ENCODE data around the gene CHIA.

The CHIA gene

DNA sequence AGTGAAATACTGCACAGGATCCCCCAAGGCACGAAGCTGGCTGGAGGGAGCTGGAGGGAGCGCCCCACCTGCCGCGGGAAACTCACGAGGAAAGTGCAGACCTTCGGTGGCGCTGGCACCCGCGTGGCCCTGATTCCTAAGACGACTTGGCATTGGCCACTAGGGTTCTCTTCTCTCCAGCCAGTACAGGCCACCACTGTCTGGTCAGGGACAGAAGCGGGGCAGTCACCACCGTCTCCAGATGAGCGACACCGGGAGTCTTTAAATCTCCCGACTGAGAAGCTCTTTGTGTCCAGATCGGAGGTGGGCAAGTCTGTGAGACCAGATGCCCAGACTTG is 19.2 kb upstream of the CHIA start:
- TF ChIP-seq, protein P1, sequence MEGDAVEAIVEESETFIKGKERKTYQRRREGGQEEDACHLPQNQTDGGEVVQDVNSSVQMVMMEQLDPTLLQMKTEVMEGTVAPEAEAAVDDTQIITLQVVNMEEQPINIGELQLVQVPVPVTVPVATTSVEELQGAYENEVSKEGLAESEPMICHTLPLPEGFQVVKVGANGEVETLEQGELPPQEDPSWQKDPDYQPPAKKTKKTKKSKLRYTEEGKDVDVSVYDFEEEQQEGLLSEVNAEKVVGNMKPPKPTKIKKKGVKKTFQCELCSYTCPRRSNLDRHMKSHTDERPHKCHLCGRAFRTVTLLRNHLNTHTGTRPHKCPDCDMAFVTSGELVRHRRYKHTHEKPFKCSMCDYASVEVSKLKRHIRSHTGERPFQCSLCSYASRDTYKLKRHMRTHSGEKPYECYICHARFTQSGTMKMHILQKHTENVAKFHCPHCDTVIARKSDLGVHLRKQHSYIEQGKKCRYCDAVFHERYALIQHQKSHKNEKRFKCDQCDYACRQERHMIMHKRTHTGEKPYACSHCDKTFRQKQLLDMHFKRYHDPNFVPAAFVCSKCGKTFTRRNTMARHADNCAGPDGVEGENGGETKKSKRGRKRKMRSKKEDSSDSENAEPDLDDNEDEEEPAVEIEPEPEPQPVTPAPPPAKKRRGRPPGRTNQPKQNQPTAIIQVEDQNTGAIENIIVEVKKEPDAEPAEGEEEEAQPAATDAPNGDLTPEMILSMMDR (IDR thresholded peaks at IDR 0.05; ENCODE audit: low read depth, low read length, missing control alignments), result no peak
- DNase-seq (ENCODE audit: extremely low read depth, low read depth), result no peak
- H3K4me3 ChIP-seq (replicated peaks; ENCODE audit: low read depth, low read length), result no peak overlapping the region

DNA sequence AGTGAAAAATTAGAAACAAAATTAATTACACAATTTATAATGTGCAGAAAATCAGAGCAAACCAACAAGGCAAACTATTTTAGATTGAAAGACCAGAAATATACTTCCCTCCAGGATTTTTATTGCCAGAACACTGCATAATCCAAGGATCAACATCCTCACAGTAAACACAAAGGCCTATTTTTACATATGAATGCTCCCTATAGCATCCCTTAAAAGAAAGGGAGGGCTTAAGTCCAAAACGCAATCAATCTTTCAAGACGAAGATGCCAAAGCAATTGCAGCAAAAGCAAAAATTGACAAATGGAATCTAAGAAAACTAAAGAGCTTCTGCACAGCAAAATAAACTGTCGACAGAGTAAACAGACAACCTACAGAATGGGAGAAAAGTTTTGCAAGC is 18.6 kb upstream of the CHIA start:
- H3K4me3 ChIP-seq (replicated peaks; ENCODE audit: low read depth, low read length), result no peak overlapping the region
- TF ChIP-seq, protein P1 (IDR thresholded peaks at IDR 0.05; ENCODE audit: low read depth, low read length, missing control alignments), result no peak
- DNase-seq (ENCODE audit: extremely low read depth, low read depth), result no peak

DNA sequence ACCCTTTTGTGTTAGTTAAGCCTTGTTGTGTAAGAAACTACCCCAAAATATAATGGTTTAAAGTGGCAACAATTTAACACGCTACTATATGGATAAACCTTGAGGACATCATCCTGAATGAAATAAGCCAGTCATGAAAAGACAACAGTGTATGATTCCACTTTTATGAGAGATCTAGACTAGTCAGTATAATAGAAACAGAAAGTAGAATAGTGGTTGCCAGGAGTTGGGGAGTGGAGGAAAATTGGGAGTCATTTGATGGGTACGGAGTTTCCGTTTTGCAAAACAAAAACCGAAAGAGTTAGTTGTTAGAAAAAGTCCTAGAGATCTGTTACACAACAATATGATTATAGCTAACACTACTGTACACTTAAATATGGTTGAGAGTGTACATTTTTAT is 16.0 kb upstream of the CHIA start:
- no peak for DNase-seq (ENCODE audit: extremely low read depth, low read depth)

DNA sequence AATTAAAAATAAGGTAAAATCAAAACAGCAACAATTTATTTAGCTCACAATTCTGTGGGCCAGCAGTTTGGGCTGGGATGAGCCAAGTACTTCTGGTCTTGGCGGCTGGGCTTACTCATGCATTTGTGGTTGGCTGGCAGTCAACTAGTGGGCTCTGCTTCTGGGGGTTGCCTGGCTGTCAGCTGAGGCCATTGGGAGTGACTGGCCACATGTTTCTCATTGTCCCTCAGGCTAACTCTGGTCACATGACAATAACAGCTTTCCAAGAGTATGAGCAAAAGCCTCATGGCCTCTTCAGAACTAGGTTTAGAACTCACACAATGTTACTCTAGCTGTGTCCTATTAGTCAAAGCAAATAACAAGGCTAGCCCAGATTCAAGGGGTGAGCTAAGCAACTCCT is 15.6 kb upstream of the CHIA start:
- TF ChIP-seq, protein P1 (IDR thresholded peaks at IDR 0.05; ENCODE audit: low read depth, low read length, missing control alignments), result no peak
- DNase-seq (ENCODE audit: extremely low read depth, low read depth), result peak; percentile 67
- H3K4me3 ChIP-seq (replicated peaks; ENCODE audit: low read depth, low read length), result no peak overlapping the region

More for the DNA sequence above, 16.0 kb upstream of the CHIA start:
- TF ChIP-seq, protein P1 (IDR thresholded peaks at IDR 0.05; ENCODE audit: low read depth, low read length, missing control alignments), result no peak
- no peak overlapping the region for H3K4me3 ChIP-seq (replicated peaks; ENCODE audit: low read depth, low read length)

DNA sequence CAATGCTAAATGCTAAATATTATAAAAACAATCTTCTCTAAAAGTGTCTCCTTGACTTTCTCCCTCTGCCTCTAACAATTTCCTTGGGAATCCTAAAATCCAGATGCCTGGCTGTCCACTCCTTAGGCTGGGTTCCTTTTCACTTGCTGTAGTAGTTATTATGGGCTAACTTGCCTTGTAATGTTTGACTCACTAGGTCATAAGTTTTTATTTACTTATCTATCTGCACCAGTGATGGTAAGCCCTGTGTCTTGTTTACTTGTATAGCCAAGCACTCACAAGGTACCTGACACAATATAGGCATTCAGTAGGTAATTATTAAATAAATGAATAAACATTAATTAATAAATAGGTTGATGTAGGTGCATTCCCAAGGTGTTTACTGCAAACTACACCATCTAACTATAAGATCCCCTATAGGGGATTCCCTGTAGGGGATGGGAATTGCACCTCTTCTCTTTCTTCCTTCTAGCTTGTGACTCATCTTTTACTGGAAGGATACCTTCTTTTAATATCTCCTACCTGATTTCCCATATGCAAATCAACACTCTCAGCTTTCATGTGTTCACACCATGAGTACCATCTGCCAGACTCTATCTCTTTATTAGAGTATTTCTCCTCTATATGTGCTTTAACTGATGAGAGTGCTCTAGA is 14.7 kb upstream of the CHIA start:
- TF ChIP-seq, protein P1 (IDR thresholded peaks at IDR 0.05; ENCODE audit: low read depth, low read length, missing control alignments), result no peak
- H3K4me3 ChIP-seq (replicated peaks; ENCODE audit: low read depth, low read length), result no peak overlapping the region
- DNase-seq (ENCODE audit: extremely low read depth, low read depth), result no peak

DNA sequence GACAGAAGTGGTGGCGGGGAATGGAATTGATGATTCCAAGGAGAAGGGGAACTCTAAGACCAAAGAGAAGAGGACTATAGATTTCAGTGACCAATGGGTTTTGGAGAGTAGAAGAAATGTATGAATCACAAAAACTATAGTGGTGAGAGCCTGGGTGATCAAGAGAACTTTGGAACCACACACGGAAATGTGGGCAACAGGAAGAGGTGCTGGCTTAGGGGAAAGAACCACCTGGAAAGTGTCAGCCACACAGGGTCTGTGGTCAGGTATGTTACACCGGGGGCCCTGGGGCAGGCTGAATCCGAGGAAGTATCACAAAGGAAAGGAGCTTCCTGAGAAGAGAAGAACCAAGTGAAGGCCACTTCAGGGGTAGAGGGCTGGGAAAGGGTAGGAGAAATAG is 11.5 kb upstream of the CHIA start:
- TF ChIP-seq, protein P1 (IDR thresholded peaks at IDR 0.05; ENCODE audit: low read depth, low read length, missing control alignments), result no peak
- H3K4me3 ChIP-seq (replicated peaks; ENCODE audit: low read depth, low read length), result no peak overlapping the region
- no peak for DNase-seq (ENCODE audit: extremely low read depth, low read depth)

DNA sequence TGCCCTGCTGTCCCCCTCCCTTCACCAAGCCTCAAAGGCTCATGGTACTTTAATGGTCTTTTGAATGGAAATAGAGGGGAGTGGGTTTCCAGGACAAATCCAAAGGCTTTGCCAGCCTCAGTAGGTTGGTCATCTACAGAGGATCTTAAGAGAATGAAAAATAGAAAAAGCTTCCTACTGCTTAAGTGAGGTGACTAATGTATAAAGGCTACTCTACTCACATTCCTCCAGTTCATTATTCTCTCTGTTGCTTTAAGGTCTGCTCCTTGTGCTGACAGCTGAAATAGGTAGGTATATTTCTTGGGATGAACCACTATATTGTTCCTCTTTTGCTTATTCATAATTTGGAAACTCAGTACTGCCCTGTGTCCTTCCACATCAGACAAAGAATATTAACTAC is 10.4 kb upstream of the CHIA start:
- DNase-seq (ENCODE audit: extremely low read depth, low read depth), result no peak
- TF ChIP-seq, protein P1 (IDR thresholded peaks at IDR 0.05; ENCODE audit: low read depth, low read length, missing control alignments), result no peak
- no peak overlapping the region for H3K4me3 ChIP-seq (replicated peaks; ENCODE audit: low read depth, low read length)

Measured in HFF-Myc (cell line).